ENCODE data around the gene SLC4A1.

Gene SLC4A1

DNA sequence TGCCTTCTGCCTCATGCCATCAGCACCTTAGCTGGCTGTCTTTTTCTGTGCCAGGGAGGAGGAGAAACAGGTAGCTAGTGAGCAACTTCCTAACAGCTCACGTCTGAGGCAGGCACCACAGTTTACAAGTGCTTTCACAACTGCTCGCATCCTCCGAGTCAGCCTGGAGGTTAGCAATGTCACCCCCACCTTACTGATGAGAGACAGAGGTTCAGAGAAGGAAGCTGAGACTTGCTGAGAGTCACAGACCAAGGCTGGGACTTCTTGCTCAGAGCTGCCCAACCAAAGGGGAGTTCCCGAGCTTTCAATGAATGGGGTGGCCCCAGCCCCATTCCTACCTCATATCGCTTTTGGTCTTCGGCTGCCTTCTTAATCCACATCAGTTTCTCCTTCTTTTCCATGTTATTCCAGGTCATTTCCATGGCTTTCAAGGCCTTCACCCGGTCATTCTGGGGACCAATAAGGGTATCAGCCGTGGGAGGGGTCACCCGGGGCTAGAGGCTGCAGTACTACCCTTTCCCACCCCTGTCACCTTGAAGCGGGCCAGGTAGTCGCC lies 58.1 kb downstream of the SLC4A1 start:
- peak overlapping the region; percentile 49 for H3K4me3 ChIP-seq (replicated peaks; ENCODE audit: low read depth, low read length)
- DNase-seq (ENCODE audit: extremely low read depth, insufficient read length) = no peak
- no peak for TF ChIP-seq CTCF (IDR thresholded peaks at IDR 0.05; ENCODE audit: insufficient read depth, low read length, poor library complexity, severe bottlenecking)

GRCh38 chr17:44207743-44208142 lies 60.2 kb downstream of the SLC4A1 start:
- no peak for TF ChIP-seq CTCF (IDR thresholded peaks at IDR 0.05; ENCODE audit: insufficient read depth, low read length, poor library complexity, severe bottlenecking)
- DNase-seq (ENCODE audit: extremely low read depth, insufficient read length) = no peak
- Histone ChIP-seq H3K27me3 (replicated peaks; ENCODE audit: control insufficient read depth, insufficient read depth, low read length) (no peaks in the 10 kb centered on the region), H3K36me3 (ENCODE audit: control insufficient read depth, insufficient read depth, low read length) (peaks cover 44% of the 10 kb centered on the region), H3K4me3 (replicated peaks; ENCODE audit: low read depth, low read length) (no peak overlapping the region)

More for the DNA sequence above, 58.1 kb downstream of the SLC4A1 start:
- Histone ChIP-seq H3K36me3 (ENCODE audit: control insufficient read depth, insufficient read depth, low read length) (peaks cover 61% of the 10 kb centered on the region), H3K27me3 (replicated peaks; ENCODE audit: control insufficient read depth, insufficient read depth, low read length) (no peaks in the 10 kb centered on the region)

DNA sequence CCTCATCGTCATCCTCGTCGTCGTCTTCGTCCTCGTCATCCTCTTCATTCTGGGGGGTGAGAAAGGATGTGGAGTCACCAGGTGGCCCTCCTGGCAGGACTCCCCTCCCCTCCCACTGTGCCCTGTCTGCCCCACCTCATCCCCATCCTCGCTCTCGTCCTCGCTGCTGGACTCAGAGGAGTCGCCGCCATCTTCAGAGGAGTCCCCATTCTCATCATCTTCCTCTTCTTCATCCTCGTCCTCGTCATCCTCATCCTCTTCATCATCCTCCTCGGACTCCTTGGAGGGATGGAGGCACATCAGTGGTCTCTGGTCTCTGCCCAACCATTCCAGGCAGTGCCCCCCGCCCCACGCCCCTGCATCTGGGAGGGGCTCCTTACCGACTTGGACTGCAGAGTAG lies 60.6 kb downstream of the SLC4A1 start:
- no peak overlapping the region for H3K4me3 ChIP-seq (replicated peaks; ENCODE audit: low read depth, low read length)
- no peak for TF ChIP-seq CTCF (IDR thresholded peaks at IDR 0.05; ENCODE audit: insufficient read depth, low read length, poor library complexity, severe bottlenecking)
- no peaks in the 10 kb centered on the region for H3K27me3 ChIP-seq (replicated peaks; ENCODE audit: control insufficient read depth, insufficient read depth, low read length)
- no peak for DNase-seq (ENCODE audit: extremely low read depth, insufficient read length)
- H3K36me3 ChIP-seq (ENCODE audit: control insufficient read depth, insufficient read depth, low read length) = peaks cover 41% of the 10 kb centered on the region

GRCh38 chr17:44206825-44207155 lies 61.1 kb downstream of the SLC4A1 start:
- no peak for TF ChIP-seq CTCF (IDR thresholded peaks at IDR 0.05; ENCODE audit: insufficient read depth, low read length, poor library complexity, severe bottlenecking)
- Histone ChIP-seq H3K27me3 (replicated peaks; ENCODE audit: control insufficient read depth, insufficient read depth, low read length) (no peaks in the 10 kb centered on the region), H3K36me3 (ENCODE audit: control insufficient read depth, insufficient read depth, low read length) (peaks cover 38% of the 10 kb centered on the region), H3K4me3 (replicated peaks; ENCODE audit: low read depth, low read length) (no peak overlapping the region)
- no peak for DNase-seq (ENCODE audit: extremely low read depth, insufficient read length)

GRCh38 chr17:44205962-44206824 lies 61.7 kb downstream of the SLC4A1 start:
- peaks cover 32% of the 10 kb centered on the region for H3K36me3 ChIP-seq (ENCODE audit: control insufficient read depth, insufficient read depth, low read length)
- DNase-seq (ENCODE audit: extremely low read depth, insufficient read length) = no peak
- H3K4me3 ChIP-seq (replicated peaks; ENCODE audit: low read depth, low read length) = no peak overlapping the region
- H3K27me3 ChIP-seq (replicated peaks; ENCODE audit: control insufficient read depth, insufficient read depth, low read length) = no peaks in the 10 kb centered on the region
- peak; percentile 24 for TF ChIP-seq CTCF (IDR thresholded peaks at IDR 0.05; ENCODE audit: insufficient read depth, low read length, poor library complexity, severe bottlenecking)
